ENCODE data around the gene DBP.
A peak's percentile ranks its signal among the peaks of the same experiment; 100 is the strongest.

DBP gene

GRCh38 chr19:48644839-48645619 lies 7.8 kb upstream of the DBP start:
- DNase-seq (ENCODE audit: insufficient read length, low spot score): no peak
- TF ChIP-seq PAX5 (IDR thresholded peaks at IDR 0.05; ENCODE audit: insufficient read depth, low read length, severe bottlenecking): no peak
- no peak for TF ChIP-seq POU2F2 (IDR thresholded peaks at IDR 0.05; ENCODE audit: low read depth, low read length)
- TF ChIP-seq POLR2A (IDR thresholded peaks at IDR 0.05; ENCODE audit: low read depth, low read length): no peak
- TF ChIP-seq SPI1 (IDR thresholded peaks at IDR 0.05; ENCODE audit: low read depth, low read length): no peak
- TF ChIP-seq POLR2AphosphoS5 (IDR thresholded peaks at IDR 0.05; ENCODE audit: low read depth, low read length): no peak
- TF ChIP-seq TAF1 (IDR thresholded peaks at IDR 0.05; ENCODE audit: low read depth, low read length): no peak
- FAIRE-seq: peak; percentile 75

- DNase-seq (ENCODE audit: insufficient read length, low spot score): no peak
- no peak for FAIRE-seq
- TF ChIP-seq SPI1 (IDR thresholded peaks at IDR 0.05; ENCODE audit: low read depth, low read length): no peak
- TF ChIP-seq POLR2AphosphoS5 (IDR thresholded peaks at IDR 0.05; ENCODE audit: low read depth, low read length): no peak
- no peak for TF ChIP-seq POLR2A (IDR thresholded peaks at IDR 0.05; ENCODE audit: low read depth, low read length)
- TF ChIP-seq POU2F2 (IDR thresholded peaks at IDR 0.05; ENCODE audit: low read depth, low read length): no peak
- TF ChIP-seq PAX5 (IDR thresholded peaks at IDR 0.05; ENCODE audit: insufficient read depth, low read length, severe bottlenecking): no peak
- no peak for TF ChIP-seq TAF1 (IDR thresholded peaks at IDR 0.05; ENCODE audit: low read depth, low read length)
Measured at GRCh38 chr19:48644355-48644754, 7.2 kb upstream of the DBP start.

GRCh38 chr19:48642862-48643261 lies 5.7 kb upstream of the DBP start:
- DNase-seq (ENCODE audit: insufficient read length, low spot score) (no peak), FAIRE-seq (no peak)
- no peak for TF ChIP-seq TAF1 (IDR thresholded peaks at IDR 0.05; ENCODE audit: low read depth, low read length)
- TF ChIP-seq SPI1 (IDR thresholded peaks at IDR 0.05; ENCODE audit: low read depth, low read length): no peak
- TF ChIP-seq POU2F2 (IDR thresholded peaks at IDR 0.05; ENCODE audit: low read depth, low read length): no peak
- TF ChIP-seq POLR2A (IDR thresholded peaks at IDR 0.05; ENCODE audit: low read depth, low read length): no peak
- no peak for TF ChIP-seq PAX5 (IDR thresholded peaks at IDR 0.05; ENCODE audit: insufficient read depth, low read length, severe bottlenecking)
- TF ChIP-seq POLR2AphosphoS5 (IDR thresholded peaks at IDR 0.05; ENCODE audit: low read depth, low read length): no peak

DNA sequence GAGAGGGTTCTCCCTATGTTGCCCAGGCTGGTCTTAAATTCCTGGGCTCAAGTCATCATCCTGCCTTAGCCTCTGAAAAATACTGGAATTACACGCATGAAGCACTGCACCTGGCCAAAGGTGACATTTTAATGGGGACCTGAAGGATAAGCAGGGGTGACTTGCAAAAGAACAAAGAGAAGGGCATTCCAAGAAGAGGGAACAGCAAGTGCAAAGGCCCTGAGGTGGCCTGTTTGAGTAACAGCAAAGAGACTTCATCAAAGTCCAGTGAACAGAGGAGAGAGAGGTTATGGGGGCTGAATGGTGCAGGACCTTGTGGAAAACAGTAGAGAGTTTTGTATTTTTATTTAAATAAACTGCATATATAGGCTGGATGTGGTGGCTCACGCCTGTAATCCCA lies 4.7 kb upstream of the DBP start:
- FAIRE-seq (no peak), DNase-seq (ENCODE audit: insufficient read length, low spot score) (no peak)
- TF ChIP-seq PAX5 (IDR thresholded peaks at IDR 0.05; ENCODE audit: insufficient read depth, low read length, severe bottlenecking) (no peak), TAF1 (IDR thresholded peaks at IDR 0.05; ENCODE audit: low read depth, low read length) (no peak), POLR2AphosphoS5 (IDR thresholded peaks at IDR 0.05; ENCODE audit: low read depth, low read length) (no peak), POU2F2 (IDR thresholded peaks at IDR 0.05; ENCODE audit: low read depth, low read length) (no peak), POLR2A (IDR thresholded peaks at IDR 0.05; ENCODE audit: low read depth, low read length) (no peak), SPI1 (IDR thresholded peaks at IDR 0.05; ENCODE audit: low read depth, low read length) (no peak)

DNA sequence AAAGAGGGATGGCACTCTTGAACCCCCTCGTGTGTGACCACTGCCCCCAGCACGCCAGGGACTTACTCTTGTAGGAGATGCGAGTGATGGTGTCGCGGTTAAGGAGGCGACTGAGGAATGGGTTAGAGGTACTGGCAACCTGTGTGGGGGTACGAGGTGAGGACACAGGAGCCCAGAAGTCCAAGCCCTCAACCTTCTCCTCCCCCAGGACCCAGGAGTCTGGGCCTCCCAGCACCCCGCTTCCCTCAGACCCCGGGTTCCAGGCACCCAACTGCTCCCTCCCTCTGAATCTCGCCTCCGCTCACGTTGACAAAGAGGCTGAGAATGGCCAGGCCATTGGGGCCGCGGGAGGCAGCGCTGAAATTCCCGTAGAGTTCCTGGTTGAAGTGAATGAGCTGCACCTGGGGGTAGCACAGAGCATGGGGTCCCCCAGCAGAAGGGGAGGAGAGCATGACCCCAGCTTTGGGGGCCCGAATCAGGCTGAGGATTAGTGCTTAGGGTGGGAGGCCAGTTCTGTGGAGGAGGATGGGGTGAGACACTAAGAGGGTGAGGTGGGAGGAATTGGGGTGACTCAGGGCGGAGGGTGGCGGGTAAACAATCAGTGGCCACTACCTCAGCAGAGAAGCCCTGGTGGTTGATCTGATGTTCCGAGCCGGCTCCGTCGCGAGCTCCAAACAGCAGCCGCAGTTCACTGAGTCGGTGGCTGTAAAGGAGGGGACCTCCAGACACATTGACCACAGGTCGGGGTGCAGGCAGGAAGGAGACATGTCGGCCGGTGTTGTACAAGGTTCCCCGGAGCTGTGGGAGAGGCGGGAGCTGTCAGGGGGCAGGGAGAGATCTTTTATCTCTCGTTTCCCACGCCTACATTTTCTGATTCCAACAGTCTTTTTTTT lies 2.5 kb upstream of the DBP start:
- DNase-seq (ENCODE audit: insufficient read length, low spot score): no peak
- no peak for FAIRE-seq
- no peak for TF ChIP-seq TAF1 (IDR thresholded peaks at IDR 0.05; ENCODE audit: low read depth, low read length)
- TF ChIP-seq PAX5 (IDR thresholded peaks at IDR 0.05; ENCODE audit: insufficient read depth, low read length, severe bottlenecking): no peak
- no peak for TF ChIP-seq POU2F2 (IDR thresholded peaks at IDR 0.05; ENCODE audit: low read depth, low read length)
- no peak for TF ChIP-seq SPI1 (IDR thresholded peaks at IDR 0.05; ENCODE audit: low read depth, low read length)
- no peak for TF ChIP-seq POLR2A (IDR thresholded peaks at IDR 0.05; ENCODE audit: low read depth, low read length)
- TF ChIP-seq POLR2AphosphoS5 (IDR thresholded peaks at IDR 0.05; ENCODE audit: low read depth, low read length): no peak

DNA sequence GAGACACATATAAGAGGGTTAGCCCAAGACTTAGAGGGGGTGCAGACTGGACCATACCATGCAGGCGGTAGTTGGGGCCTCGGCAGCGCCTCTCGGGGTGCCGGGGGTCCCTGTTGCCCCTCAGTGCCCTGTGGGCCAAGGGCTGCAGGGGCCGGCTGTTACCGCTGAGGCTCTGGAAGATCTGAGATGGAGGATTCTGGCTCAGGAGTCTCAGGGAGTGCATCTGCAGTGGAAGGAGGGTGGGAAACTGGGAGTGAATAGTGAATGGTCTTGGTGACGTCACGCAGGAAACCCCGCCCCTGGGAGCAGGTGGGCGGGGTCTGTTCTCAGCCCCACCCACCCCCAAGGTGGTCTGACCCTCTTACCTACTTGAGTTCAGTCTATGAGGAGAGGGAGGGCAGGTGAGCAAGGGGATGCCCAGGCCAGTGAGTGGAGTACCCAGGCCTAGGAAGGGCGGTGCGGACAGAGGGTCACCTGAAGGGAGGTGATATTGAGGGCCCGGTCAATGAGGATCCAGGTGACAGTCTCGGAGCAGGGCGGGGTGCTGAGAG lies 1.7 kb upstream of the DBP start:
- TF ChIP-seq SPI1 (IDR thresholded peaks at IDR 0.05; ENCODE audit: low read depth, low read length): no peak
- TF ChIP-seq POLR2AphosphoS5 (IDR thresholded peaks at IDR 0.05; ENCODE audit: low read depth, low read length): no peak
- no peak for TF ChIP-seq POU2F2 (IDR thresholded peaks at IDR 0.05; ENCODE audit: low read depth, low read length)
- TF ChIP-seq POLR2A (IDR thresholded peaks at IDR 0.05; ENCODE audit: low read depth, low read length): no peak
- TF ChIP-seq TAF1 (IDR thresholded peaks at IDR 0.05; ENCODE audit: low read depth, low read length): no peak
- TF ChIP-seq PAX5 (IDR thresholded peaks at IDR 0.05; ENCODE audit: insufficient read depth, low read length, severe bottlenecking): no peak
- no peak for DNase-seq (ENCODE audit: insufficient read length, low spot score)
- FAIRE-seq: no peak

DNA sequence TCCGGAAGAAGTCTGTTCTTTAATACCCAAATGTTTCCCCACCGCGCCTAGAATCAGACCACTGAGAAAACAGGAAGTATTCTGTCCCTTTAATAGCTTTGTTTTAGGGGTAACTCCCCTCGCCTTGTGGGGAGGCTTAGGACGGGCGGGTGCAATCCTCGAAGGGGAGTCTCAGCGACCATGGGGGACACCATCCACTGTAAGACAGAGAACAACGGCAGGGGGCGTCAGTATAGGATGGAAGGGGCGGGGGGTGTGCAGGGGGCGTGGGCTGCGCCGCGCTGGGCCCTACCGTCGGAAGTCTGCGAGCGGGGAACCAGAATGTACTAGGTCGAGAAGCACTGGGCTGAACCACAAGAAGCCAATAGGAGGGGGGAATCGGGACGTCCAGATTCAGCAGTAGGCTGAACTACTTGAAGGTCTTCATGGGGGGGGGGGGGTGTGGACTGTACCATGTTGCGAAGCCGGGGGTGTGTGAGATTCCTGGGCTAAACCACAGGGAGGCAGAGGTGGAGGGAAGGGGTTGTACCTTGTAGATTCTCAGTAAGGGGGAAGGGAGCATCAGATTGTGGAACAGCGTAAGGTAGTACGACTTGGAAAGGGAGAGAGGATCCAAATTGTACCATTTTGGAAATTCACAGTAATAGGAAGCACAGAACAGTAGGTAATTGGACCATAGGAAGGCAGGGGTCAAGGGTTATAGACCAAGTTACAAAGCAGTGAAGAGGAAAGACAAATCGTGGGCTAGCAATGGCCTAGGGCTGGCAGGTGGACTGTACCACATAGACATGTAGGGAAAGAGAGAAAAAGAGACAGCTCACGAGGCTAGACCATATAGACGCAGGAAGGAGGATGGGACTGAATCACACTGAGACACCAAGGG lies 1.0 kb upstream of the DBP start:
- FAIRE-seq (peak; percentile 78), DNase-seq (ENCODE audit: insufficient read length, low spot score) (peak; percentile 69)

DNA sequence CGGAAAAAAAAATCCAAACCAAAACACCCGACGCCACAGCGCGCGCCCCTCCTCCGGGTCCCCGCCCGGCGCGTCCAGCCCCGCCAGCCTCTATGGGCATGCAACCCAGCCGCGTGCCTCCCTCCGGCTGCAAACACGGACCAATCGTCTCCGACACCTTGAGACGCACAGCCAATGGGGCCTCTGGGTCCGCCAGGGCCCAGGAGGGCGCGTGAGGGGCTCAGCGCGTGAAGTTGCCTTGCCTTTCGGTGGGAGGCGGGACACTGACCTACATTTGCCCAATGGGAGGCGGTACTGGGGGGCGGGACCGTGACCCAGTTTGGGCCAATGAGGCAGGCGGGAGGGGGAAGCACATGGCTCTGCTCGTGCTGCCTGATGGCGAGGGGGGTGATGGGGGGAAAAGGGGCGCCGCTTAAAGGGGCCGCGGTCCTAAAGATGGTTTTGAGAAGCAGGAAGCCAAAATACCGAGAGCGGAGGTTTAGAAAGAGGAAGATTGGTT lies 319 bp upstream of the DBP start:
- FAIRE-seq (peak; percentile 97), DNase-seq (ENCODE audit: insufficient read length, low spot score) (peak; percentile 94)
- TF ChIP-seq TAF1 (IDR thresholded peaks at IDR 0.05; ENCODE audit: low read depth, low read length): no peak
- peak; percentile 86 for TF ChIP-seq PAX5 (IDR thresholded peaks at IDR 0.05; ENCODE audit: insufficient read depth, low read length, severe bottlenecking)
- 0 out of 2 replicates have a peak, but pooled peaks have one; percentile 28 for TF ChIP-seq POU2F2 (IDR thresholded peaks at IDR 0.05; ENCODE audit: low read depth, low read length)

More for the DNA sequence above, 1.0 kb upstream of the DBP start:
- peak; percentile 54; the same call in 1 of the 2 replicates for TF ChIP-seq TAF1 (IDR thresholded peaks at IDR 0.05; ENCODE audit: low read depth, low read length)
- peak; percentile 16; the same call in 1 of the 2 replicates for TF ChIP-seq POU2F2 (IDR thresholded peaks at IDR 0.05; ENCODE audit: low read depth, low read length)
- no peak for TF ChIP-seq SPI1 (IDR thresholded peaks at IDR 0.05; ENCODE audit: low read depth, low read length)
